HG03060 (cell line): Measurements from ENCODE around the gene ATG2A.

Experiments used
- ATAC-seq: cut with Tn5 transposase; IDR thresholded peaks from one replicate; pipeline ENCODE4 v1.9.1; 2021; ENCODE audit warnings: low read depth, moderate number of reproducible peaks; ENCODE audit not compliant: unreplicated experiment

Gene ATG2A

DNA sequence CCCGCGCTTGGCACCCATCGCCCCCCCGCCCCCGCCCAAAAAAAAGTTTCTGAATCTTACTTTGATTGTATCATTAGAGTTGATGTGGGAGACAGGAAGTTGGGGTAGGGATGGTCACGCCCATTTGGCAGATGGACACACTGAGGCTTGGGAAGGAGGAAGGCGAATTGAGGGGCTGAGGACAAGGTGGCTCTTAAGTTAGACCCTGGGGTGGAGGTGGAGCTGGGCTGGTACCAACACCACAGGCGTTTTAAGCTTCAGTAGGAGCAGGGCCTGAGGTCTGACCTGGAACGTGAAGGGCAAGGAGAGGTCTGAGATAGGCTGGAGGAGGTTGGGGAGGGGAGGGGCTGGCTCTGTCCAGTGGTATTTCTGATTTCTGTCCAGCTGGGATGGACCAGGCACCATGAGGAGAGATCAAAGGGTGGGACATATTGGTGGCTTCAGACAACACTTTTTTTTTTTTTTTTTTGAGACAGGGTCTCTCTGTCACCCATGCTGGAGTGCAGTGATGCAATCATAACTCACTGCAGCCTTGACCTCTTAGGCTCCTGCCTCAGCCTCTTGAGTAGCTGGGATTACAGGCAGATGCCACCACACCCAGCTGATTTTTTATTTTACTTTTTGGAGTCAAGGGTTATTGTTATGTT lies 71.8 kb downstream of the ATG2A start:
- no peak for ATAC-seq
